DMS53 treated with DMSO at 0.1 percent for 48 hours (cell line): ENCODE measurements around the gene QSOX2.

Experiments
- DNase-seq: peaks from one replicate; lab custom pipeline; 2025; ENCODE audit not compliant: unreplicated experiment; lab: John Stamatoyannopoulos, UW

The QSOX2 gene

GRCh38 chr9:136245219-136246150 is at the start of gene QSOX2:
TSS of gene QSOX2 (minus strand) at chr9:136245812. CDS start at chr9:136245803, 9 bp downstream.
- peak; percentile 73 for DNase-seq

GRCh38 chr9:136295055-136295454 is 49.4 kb upstream of the QSOX2 start:
- no peak for DNase-seq

GRCh38 chr9:136294437-136294836 is 48.8 kb upstream of the QSOX2 start:
- DNase-seq, result no peak

GRCh38 chr9:136293476-136294077 is 48.0 kb upstream of the QSOX2 start:
- DNase-seq, result no peak

- peak; percentile 67 for DNase-seq
Measured at GRCh38 chr9:136292591-136293448, 47.2 kb upstream of the QSOX2 start.

GRCh38 chr9:136292026-136292538 is 46.5 kb upstream of the QSOX2 start:
- no peak for DNase-seq

- no peak for DNase-seq
Measured at GRCh38 chr9:136291306-136292025, 45.9 kb upstream of the QSOX2 start.

GRCh38 chr9:136290508-136291000 is 44.9 kb upstream of the QSOX2 start:
- no peak for DNase-seq

GRCh38 chr9:136289651-136290507 is 44.3 kb upstream of the QSOX2 start:
- no peak for DNase-seq

- no peak for DNase-seq
Measured at GRCh38 chr9:136287960-136288753, 42.5 kb upstream of the QSOX2 start.

GRCh38 chr9:136286987-136287379 is 41.4 kb upstream of the QSOX2 start:
- no peak for DNase-seq

- no peak for DNase-seq
Measured at GRCh38 chr9:136286359-136286986, 40.9 kb upstream of the QSOX2 start.

GRCh38 chr9:136285501-136286358 is 40.1 kb upstream of the QSOX2 start:
- DNase-seq, result no peak

- no peak for DNase-seq
Measured at GRCh38 chr9:136284951-136285350, 39.3 kb upstream of the QSOX2 start.

- DNase-seq, result no peak
Measured at GRCh38 chr9:136284311-136284710, 38.7 kb upstream of the QSOX2 start.

- DNase-seq, result peak; percentile 83
Measured at GRCh38 chr9:136283291-136284235, 38.0 kb upstream of the QSOX2 start.
